ENCODE measurements around the gene MB.

Gene MB

GRCh38 chr22:35616043-35616442 is 1.1 kb downstream of the MB start:
- DNase-seq (ENCODE audit: low read depth in 3 of 3) = no peak

GRCh38 chr22:35615156-35615555 is 2.0 kb downstream of the MB start:
- DNase-seq (ENCODE audit: low read depth in 3 of 3) = no peak

- DNase-seq (ENCODE audit: low read depth in 3 of 3) = no peak
Measured at GRCh38 chr22:35614404-35614803, 2.7 kb downstream of the MB start.

DNA sequence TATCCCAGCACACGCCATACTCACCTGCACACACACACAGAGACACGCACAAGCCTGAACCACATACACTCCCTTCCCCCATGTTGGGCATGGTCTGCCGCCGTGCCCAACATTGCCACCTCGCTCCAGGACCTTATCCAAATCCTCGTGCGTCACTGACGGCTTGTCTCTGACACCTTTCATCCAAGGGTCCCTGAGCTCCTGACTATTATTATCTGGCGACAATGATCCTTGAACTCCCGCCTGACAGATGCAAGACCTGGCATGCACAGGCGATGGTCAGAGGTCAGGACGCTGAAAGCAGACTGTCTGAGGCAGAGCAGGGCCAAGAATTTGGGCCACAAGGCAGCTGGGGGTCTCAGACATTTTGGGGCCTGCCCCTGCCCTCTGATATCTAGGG is 4.2 kb downstream of the MB start:
- DNase-seq (ENCODE audit: low read depth in 3 of 3) = no peak

- DNase-seq (ENCODE audit: low read depth in 3 of 3) = no peak
Measured at GRCh38 chr22:35611891-35612576, 5.1 kb downstream of the MB start.

DNA sequence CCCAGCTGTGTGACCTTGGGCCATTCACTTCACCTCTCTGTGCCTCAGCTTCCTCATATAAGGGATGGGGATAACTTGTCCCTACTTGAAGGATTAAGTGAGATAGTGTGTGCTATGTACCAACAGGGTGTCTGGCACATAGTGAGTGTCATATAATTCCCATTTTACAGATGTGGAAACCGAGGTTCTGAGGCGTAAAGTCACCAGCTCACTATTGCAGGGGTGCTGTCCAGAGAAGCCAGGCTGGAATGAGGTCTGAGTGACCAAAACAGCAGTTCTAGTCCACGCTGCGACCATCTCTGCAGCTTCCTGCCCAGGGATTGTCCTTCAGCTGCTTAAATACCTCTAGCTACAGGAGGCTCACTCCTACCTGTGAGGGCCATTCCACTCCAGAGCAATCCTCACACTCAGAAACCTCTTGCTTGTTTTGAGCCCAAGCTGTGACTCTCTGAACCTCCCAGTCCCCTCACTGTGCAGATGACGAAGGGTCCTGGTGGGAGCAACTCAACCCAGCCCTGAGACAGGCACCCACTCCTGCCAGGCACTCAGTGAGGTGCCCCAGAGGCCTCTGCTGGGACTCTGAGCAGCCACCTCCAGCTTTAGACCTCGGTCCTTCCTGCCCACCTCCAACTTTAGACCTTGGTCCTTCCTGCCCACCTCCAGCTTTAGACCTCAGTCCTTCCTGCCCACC is 5.8 kb downstream of the MB start:
- DNase-seq (ENCODE audit: low read depth in 3 of 3) = no peak

- DNase-seq (ENCODE audit: low read depth in 3 of 3) = no peak
Measured at GRCh38 chr22:35610741-35611140, 6.4 kb downstream of the MB start.

GRCh38 chr22:35609761-35610160 is 7.4 kb downstream of the MB start:
- no peak for DNase-seq (ENCODE audit: low read depth in 3 of 3)

GRCh38 chr22:35609261-35609660 is 7.9 kb downstream of the MB start:
- DNase-seq (ENCODE audit: low read depth in 3 of 3) = no peak

DNA sequence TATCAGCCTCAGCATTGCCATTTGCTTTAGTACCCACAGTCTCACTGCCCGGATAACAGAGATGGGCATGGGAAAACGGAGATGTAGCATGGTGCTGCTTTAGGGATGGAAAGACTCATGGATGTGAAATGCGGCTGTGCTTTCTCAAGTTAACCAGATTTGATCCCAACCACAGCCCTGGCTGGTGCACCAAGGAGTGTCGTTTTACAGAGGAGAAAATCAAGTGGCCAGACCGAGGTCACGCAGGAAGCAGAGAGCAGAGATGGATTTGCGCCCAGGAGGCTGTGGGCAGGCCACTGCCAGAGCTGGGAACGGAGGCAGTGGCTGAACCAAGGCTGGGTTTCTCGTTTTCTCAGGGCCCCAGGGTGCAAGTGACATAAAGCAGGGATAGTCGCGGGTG is 9.0 kb downstream of the MB start:
- DNase-seq (ENCODE audit: low read depth in 3 of 3) = no peak

DNA sequence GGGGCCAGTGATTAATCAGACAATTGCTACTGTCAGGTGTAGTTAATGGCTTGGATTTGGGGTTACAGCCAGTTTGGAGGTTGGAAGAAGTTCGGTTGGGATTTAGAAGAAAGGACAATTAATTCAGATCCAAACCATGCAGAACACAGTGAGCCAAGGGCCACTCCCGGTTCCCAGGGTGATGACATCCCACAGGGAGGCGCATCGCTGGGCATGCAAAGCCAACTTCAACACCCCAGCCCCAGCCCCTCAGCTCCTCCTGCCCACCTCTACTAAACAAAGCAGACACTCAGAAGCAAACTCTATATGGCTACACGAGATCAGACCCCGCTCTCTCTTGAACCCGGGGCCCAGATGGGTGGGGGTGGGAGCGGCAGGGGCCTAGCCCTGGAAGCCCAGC is 10.2 kb downstream of the MB start:
- DNase-seq (ENCODE audit: low read depth in 3 of 3) = no peak

DNA sequence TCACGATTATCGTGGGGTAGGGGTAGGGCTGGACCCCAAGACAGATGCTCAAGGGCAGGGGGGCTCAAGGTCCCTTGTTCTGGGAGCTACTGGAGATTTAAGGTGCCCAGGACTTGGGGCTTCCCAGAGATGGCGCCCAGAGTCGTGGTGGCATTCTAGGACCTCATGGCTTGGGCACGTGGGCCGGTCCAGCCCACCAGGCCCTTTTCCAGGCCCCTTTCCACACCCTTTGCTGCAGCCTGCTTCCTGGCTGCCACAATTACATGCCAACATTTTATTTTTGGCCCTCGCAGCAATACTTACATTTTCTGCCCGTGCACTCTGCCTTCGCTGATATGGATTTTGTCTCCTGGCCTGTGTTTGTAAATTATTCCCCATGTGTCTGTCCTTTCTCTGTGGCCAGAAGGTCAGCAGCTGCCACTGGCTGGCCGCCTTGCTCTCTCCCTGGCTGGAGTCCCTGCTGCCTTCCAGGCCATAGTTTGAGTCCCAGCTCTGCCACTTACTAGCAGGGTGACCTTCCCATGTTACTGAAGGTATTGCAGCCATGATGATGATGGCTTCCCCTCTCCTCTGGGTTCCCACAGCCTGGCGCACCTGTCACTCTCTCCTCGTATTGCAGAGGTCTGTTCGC is 11.2 kb downstream of the MB start:
- DNase-seq (ENCODE audit: low read depth in 3 of 3) = no peak

- no peak for DNase-seq (ENCODE audit: low read depth in 3 of 3)
Measured at GRCh38 chr22:35605369-35605680, 11.8 kb downstream of the MB start.

DNA sequence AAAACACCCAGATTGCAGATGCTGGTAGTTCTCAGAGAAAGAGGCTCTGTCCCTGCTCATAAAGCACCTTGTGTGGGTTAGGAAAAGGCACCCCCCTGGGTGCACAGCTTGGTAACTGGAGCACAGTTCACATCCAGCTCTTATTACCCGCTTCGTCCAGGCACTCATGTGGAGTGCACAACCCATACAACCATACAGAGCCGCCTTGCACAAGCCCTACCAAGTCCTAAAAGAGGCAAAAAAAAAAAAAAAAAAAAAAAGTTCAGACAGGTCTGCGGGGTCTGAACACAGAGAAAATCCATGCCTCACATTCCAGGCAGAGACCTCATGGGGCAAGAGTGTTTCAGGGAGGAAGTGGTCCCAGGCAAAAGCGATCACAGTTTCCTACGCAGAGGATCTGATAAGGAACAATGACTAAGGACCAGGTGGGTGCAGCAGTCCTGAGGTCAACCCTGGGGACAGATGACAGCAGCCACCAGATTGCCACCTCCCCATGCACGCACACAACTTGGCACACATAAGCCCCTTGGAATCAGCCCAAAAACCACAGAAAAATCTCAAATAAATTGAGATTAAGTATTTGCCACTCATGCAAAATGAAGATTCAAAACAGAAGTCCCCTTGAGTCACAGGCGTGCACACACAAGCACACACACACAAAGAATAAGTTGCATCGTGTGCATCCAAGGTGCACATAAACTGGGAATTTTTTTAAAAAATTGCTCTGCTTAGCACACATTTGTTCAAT is 12.3 kb downstream of the MB start:
- DNase-seq (ENCODE audit: low read depth in 3 of 3) = no peak

DNA sequence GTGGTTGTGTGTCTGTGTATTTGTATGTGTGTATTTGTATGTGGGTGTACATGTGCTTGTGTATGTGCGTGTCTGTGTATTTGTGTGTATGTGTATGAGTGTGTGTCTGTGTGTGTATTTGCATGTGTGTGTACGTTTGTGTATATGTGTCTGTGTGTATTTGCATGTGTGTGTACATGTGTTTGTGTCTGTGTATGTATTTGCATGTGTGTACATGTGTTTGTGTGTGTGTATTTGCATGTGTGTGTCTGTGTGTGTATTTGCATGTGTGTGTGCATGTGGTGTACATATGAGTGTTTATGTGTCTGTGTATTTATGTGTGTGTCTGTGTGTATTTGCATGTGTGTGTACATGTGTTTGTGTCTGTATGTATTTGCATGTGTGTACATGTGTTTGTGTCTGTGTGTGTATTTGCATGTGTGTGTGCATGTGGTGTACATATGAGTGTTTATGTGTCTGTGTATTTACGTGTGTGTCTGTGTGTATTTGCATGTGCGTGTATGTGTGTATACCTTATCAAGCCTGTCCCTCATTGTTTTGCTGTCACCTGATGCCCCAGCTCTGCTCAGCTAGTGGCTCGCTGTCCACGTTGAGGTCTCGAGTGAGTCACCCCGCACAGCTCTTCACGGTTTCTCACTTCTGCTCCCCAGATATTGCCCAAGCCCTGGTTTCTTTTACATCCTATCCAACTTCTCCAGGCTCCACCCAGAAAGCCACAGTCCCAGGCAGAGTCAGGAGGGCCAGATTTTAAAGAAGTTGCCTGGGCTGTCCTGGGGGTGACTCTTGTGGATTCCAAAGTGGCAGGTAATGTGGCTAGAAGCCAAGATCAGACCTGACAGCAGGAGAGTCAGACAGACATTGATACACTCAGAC is 15.2 kb downstream of the MB start:
- no peak for DNase-seq (ENCODE audit: low read depth in 3 of 3)

DNA sequence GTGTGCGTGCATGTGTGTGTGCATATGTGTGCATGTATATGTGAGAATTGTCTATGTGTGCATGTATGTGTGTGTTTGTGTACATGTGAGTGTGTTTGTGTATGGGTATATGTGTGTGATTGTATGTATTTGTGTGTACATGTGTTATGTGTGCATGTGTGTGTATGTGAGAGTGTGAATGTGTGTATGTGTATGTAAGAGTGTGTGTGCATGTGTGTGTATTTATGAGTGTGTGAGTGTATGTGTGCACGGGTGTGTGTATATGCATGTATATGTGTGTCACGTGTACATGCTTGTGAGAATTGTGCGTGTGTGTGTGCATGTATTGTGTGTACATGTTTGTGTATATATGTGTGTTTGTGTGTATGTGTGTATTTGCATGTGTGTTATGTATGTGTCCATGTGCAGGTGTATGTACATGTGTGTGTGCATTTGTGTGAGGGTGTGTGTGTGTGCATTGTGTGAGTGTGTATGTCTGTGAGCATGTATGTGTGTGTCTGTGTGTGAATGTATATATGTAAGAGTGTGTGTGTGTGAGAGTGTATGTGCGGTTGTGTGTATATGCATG is 16.0 kb downstream of the MB start:
- DNase-seq (ENCODE audit: low read depth in 3 of 3) = no peak

GRCh38 chr22:35600476-35600875 is 16.7 kb downstream of the MB start:
- no peak for DNase-seq (ENCODE audit: low read depth in 3 of 3)

DNA sequence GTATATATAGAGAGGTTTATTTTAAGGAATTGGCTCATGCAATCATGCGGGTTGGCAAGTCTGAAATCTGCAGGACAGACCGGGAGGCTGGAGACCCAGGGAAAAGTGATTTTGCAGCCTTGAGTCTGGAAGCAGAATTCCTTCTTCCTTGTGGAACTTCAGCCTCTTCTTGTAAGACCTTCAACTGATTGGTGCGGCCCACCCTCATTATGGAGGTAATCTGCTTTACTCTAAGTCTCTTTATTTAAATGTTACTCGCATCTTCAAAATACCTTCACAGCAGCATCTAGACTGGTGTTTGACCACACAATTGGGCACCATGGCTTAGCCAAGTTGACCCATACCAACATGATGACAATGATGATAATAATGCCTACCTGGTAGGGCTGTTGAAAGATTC is 17.8 kb downstream of the MB start:
- no peak for DNase-seq (ENCODE audit: low read depth in 3 of 3)

GRCh38 chr22:35598396-35598710 is 18.8 kb downstream of the MB start:
- no peak for DNase-seq (ENCODE audit: low read depth in 3 of 3)

DNA sequence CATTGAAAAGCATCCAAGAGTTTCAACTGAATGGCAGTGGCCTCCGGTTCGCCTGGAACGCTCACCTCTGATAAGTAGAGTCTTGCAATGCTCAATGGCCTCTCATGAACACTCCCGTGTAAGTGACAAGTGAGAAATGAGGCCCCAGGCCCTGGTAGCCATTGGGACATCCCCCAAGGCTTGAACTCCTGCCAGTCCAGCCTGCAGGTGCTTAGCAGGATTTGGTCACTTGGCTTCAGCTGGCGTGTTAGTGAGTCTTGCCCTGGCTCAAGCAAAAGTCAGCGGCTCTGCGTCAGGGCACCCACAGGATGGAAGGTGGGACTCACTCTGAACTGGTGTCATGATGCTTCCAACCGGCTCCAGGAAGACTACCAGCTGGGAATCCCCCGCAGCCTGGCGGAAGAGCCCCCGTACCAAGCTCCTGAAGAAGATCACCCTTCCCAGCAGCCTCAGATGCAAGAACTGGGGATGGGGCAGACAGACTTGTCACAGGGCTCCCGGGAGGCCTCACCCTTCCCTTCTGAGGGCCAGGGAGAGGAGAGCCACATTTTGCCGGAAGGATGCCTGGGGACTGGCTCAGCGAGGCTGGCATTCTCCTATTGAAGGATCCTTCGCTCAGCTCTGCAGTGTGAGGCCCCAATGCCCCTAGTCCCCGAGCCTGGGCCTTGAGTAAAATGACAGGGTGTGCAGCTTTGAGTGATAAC is 19.3 kb downstream of the MB start:
- no peak for DNase-seq (ENCODE audit: low read depth in 3 of 3)

GRCh38 chr22:35596821-35597220 is 20.3 kb downstream of the MB start:
- DNase-seq (ENCODE audit: low read depth in 3 of 3) = no peak
